PC-3 (cell line): Measurements from ENCODE around the gene FOXD2. TPM values are rescaled to one million over a fixed set of nuclear protein-coding genes. Genes with fewer than 3 reads are reported as not detected.

ENCODE experiments used
- ATAC-seq: fragments of 200-7000 bp; cut with Tn5 transposase; 2 replicates; pipeline ENCODE4 v1.9.1; 2020; ENCODE audit warnings: mild to moderate bottlenecking, moderate library complexity
- BruUV-seq: library from RNA; stranded (reverse); fragments of 400-500 nt; replicated peaks from 2 replicates; lab custom pipeline; 2021; lab: Mats Ljungman, UMichigan
- CTCF ChIA-PET: fragments of 300-600 bp; sonication (Branson Sonifier 250); formaldehyde crosslinking; loops from one replicate; lab custom pipeline; 2022; ENCODE audit warnings: antibody characterized with exemption; lab: Charles Lee
- POLR2A ChIA-PET: fragments of 300-600 bp; sonication (Branson Sonifier 250); formaldehyde crosslinking; loops from one replicate; lab custom pipeline; 2022; ENCODE audit warnings: antibody characterized with exemption; ENCODE audit not compliant: unreplicated experiment; lab: Charles Lee
- DNase-seq: peaks from one replicate; pipeline ENCODE4 v3.0.0-alpha.2; 2015
- H2AFZ ChIP-seq: fragments of 300-600 bp; sonication (generic); 2 replicates; pipeline ENCODE4 v1.6.0; 2016; ENCODE audit warnings: antibody characterized with exemption, low read length
- H3F3A ChIP-seq: fragments of 300-600 bp; sonication (generic); one replicate; pipeline ENCODE4 v1.6.0; 2017; ENCODE audit warnings: antibody characterized with exemption, low read length, control low read depth, mild to moderate bottlenecking; ENCODE audit not compliant: unreplicated experiment
- H3K27ac ChIP-seq: fragments of 300-600 bp; sonication (generic); 2 replicates; pipeline ENCODE4 v1.5.1; 2016; ENCODE audit warnings: mild to moderate bottlenecking, low read length
- H3K27me3 ChIP-seq: fragments of 300-600 bp; sonication (generic); 2 replicates; pipeline ENCODE4 v1.6.1; 2016; ENCODE audit warnings: low read length, mixed read lengths
- H3K36me3 ChIP-seq: fragments of 300-600 bp; sonication (generic); 2 replicates; pipeline ENCODE4 v1.6.1; 2016; ENCODE audit warnings: low read depth, mixed run types, low read length, mixed read lengths
- H3K4me1 ChIP-seq: fragments of 300-600 bp; sonication (generic); 2 replicates; pipeline ENCODE4 v1.5.1; 2016; ENCODE audit warnings: low read length; ENCODE audit not compliant: insufficient read depth
- H3K4me2 ChIP-seq: fragments of 300-600 bp; sonication (generic); 2 replicates; pipeline ENCODE4 v1.6.0; 2016; ENCODE audit warnings: low read length
- H3K4me3 ChIP-seq: fragments of 300-600 bp; sonication (generic); 2 replicates; pipeline ENCODE4 v1.5.1; 2016; ENCODE audit warnings: mild to moderate bottlenecking, low read length, mixed read lengths
- H3K79me2 ChIP-seq: fragments of 300-600 bp; sonication (generic); 2 replicates; pipeline ENCODE4 v1.6.1; 2017; ENCODE audit warnings: low read length, mixed read lengths
- H3K9ac ChIP-seq: fragments of 300-600 bp; sonication (generic); 2 replicates; pipeline ENCODE4 v1.6.0; 2016; ENCODE audit warnings: mild to moderate bottlenecking, low read length
- H3K9me2 ChIP-seq: fragments of 300-600 bp; sonication (generic); replicated peaks from 2 replicates; pipeline ENCODE4 v1.6.1; 2016; ENCODE audit warnings: mixed run types, low read length, mixed read lengths
- H3K9me3 ChIP-seq: fragments of 300-600 bp; sonication (generic); 2 replicates; pipeline ENCODE4 v1.6.1; 2016; ENCODE audit warnings: low read length, mixed read lengths
- H4K20me1 ChIP-seq: fragments of 300-600 bp; sonication (generic); 2 replicates; pipeline ENCODE4 v1.6.1; 2016; ENCODE audit warnings: low read length, mixed read lengths
- CTCF ChIP-seq: fragments of 300-600 bp; sonication (generic); conservative IDR thresholded peaks from 2 replicates; pipeline ENCODE4 v1.5.1; 2017; ENCODE audit warnings: antibody characterized with exemption, low read depth, mild to moderate bottlenecking, low read length
- EZH2 ChIP-seq: fragments of 300-600 bp; sonication (generic); IDR thresholded peaks from one replicate; pipeline ENCODE4 v1.6.1; 2017; ENCODE audit warnings: antibody characterized with exemption, mild to moderate bottlenecking, low read length; ENCODE audit not compliant: unreplicated experiment
- EZH2phosphoT487 ChIP-seq: fragments of 300-600 bp; sonication (generic); IDR thresholded peaks from 2 replicates; pipeline ENCODE4 v1.6.1; 2018; ENCODE audit warnings: mild to moderate bottlenecking, antibody characterized with exemption, low read length, borderline replicate concordance
- intact Hi-C: fragments of 100-400 bp; cut with micrococcal nuclease; formaldehyde crosslinking; loops from 2 replicates; pipeline ENCODE4 v1.9.0; 2023
- total RNA-seq: library from RNA; depleted of rRNA; stranded (reverse); fragments of >200 nt; gene quantifications from 2 replicates; pipeline ENCODE4 v1.2.3, GENCODE V29; 2014

FOXD2 gene
- total RNA-seq, 1 experiment from 2014 or later: 0.80 TPM

- Histone ChIP-seq H3K9me3 (no peaks in the 10 kb centered on the region), H3K36me3 (no peaks in the 10 kb centered on the region), H2AFZ (no peak overlapping the region), H3K27ac (no peak overlapping the region), H3K9ac (no peak overlapping the region), H3K4me1 (no peaks in the 10 kb centered on the region), H3F3A (no peaks in the 10 kb centered on the region), H3K4me2 (no peak overlapping the region), H4K20me1 (no peaks in the 10 kb centered on the region), H3K9me2 (no peaks in the 10 kb centered on the region), H3K4me3 (no peak overlapping the region), H3K79me2 (no peaks in the 10 kb centered on the region), H3K27me3 (peaks cover 18% of the 10 kb centered on the region)
- ChIA-PET POLR2A (no interaction called here), CTCF (no interaction called here)
- intact Hi-C loops: no loop called here
- DNase-seq: no peak
- ATAC-seq: no peak
- no peak for TF ChIP-seq EZH2
- TF ChIP-seq EZH2phosphoT487: no peak
- no peak for TF ChIP-seq CTCF
- BruUV-seq: no TSS peak
These were observed 5.1 kb downstream of the FOXD2 start for GRCh38 chr1:47442842-47443529.

- Histone ChIP-seq H4K20me1 (no peaks in the 10 kb centered on the region), H3K9me2 (no peaks in the 10 kb centered on the region), H3K4me3 (no peak overlapping the region), H3K27me3 (peaks cover 25% of the 10 kb centered on the region), H3F3A (no peaks in the 10 kb centered on the region), H3K27ac (no peak overlapping the region), H2AFZ (no peak overlapping the region), H3K36me3 (no peaks in the 10 kb centered on the region), H3K4me1 (no peaks in the 10 kb centered on the region), H3K9me3 (no peaks in the 10 kb centered on the region), H3K9ac (no peak overlapping the region), H3K79me2 (no peaks in the 10 kb centered on the region), H3K4me2 (no peak overlapping the region)
- TF ChIP-seq CTCF: no peak
- TF ChIP-seq EZH2: no peak
- TF ChIP-seq EZH2phosphoT487: no peak
- ChIA-PET POLR2A (no interaction called here), CTCF (no interaction called here)
- DNase-seq (no peak), ATAC-seq (no peak)
- intact Hi-C loops: no loop called here
- no TSS peak for BruUV-seq
These were observed 5.9 kb downstream of the FOXD2 start for GRCh38 chr1:47443530-47444296.

- no peaks in the 10 kb centered on the region for H3K4me1 ChIP-seq
- H3K79me2 ChIP-seq: no peaks in the 10 kb centered on the region
- no peak overlapping the region for H3K27ac ChIP-seq
- no peak overlapping the region for H2AFZ ChIP-seq
- BruUV-seq: no TSS peak
- H4K20me1 ChIP-seq: no peaks in the 10 kb centered on the region
- H3K36me3 ChIP-seq: no peaks in the 10 kb centered on the region
- ChIA-PET POLR2A (no interaction called here), CTCF (no interaction called here)
- no peak for ATAC-seq
- no peak for DNase-seq
- TF ChIP-seq EZH2phosphoT487: no peak
- TF ChIP-seq EZH2: no peak
- TF ChIP-seq CTCF: no peak
- no peak overlapping the region for H3K4me2 ChIP-seq
- H3F3A ChIP-seq: no peaks in the 10 kb centered on the region
- no peak overlapping the region for H3K4me3 ChIP-seq
- no peak overlapping the region for H3K9ac ChIP-seq
- peaks cover 25% of the 10 kb centered on the region for H3K27me3 ChIP-seq
- intact Hi-C loops: no loop called here
- H3K9me2 ChIP-seq: no peaks in the 10 kb centered on the region
- H3K9me3 ChIP-seq: no peaks in the 10 kb centered on the region
These were observed 6.4 kb downstream of the FOXD2 start for GRCh38 chr1:47444297-47444561.
